GM12891 (cell line): ENCODE results near the gene SPACA4.
"Not testable (repeated sequence)": the region's sequence is repeated elsewhere in the genome, so short reads cannot be mapped to it uniquely, and the experiment has no call there.

Experiments
- DNase-seq: peaks from one replicate; pipeline ENCODE4 v3.0.0; 2011; ENCODE audit warnings: low spot score; ENCODE audit not compliant: insufficient read length
- FAIRE-seq: peaks from 2 replicates; lab custom pipeline; 2011; peaks lifted over from hg19 to GRCh38; lab: Jason Lieb, UNC
- PAX5 ChIP-seq: IDR thresholded peaks from 2 replicates; pipeline ENCODE4 v1.6.1; 2011; ENCODE audit warnings: low read length, moderate library complexity, mild to moderate bottlenecking; ENCODE audit not compliant: insufficient read depth, severe bottlenecking
- POLR2A ChIP-seq: IDR thresholded peaks from 2 replicates; pipeline ENCODE4 v1.6.1; 2011; ENCODE audit warnings: low read depth, low read length, control low read depth
- POLR2AphosphoS5 ChIP-seq: IDR thresholded peaks from 2 replicates; pipeline ENCODE4 v1.6.1; 2011; ENCODE audit warnings: low read depth, low read length, control low read depth
- POU2F2 ChIP-seq: IDR thresholded peaks from 2 replicates; pipeline ENCODE4 v1.6.1; 2011; ENCODE audit warnings: low read depth, mild to moderate bottlenecking, control low read depth, low read length, moderate library complexity
- SPI1 ChIP-seq: IDR thresholded peaks from 2 replicates; pipeline ENCODE4 v1.6.1; 2011; ENCODE audit warnings: low read depth, low read length, control low read depth
- TAF1 ChIP-seq: IDR thresholded peaks from 2 replicates; pipeline ENCODE4 v1.6.1; 2011; ENCODE audit warnings: low read depth, low read length, control low read depth

Gene SPACA4

DNA sequence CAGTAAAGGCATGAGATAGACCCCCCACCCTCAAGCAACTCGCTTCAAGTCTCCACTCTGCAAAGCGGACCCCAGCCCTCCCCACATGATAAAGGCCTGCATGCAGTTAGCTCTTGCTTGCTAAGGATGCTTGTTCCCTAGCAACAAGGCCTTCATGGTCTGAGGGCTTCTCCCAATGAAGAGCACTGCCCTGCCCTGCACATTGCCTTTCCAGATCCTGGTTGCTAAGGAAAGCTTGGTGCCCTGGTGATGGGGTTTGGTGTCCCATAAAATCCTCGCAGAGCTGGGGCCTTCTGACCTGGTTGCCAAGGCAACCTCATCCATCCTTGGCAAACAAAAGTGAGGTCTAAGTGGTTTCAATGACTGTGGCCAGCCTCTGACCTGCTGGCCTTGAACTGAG is 24.7 kb downstream of the SPACA4 start:
- DNase-seq (no peak), FAIRE-seq (no peak)
- TF ChIP-seq SPI1 (no peak), POU2F2 (no peak), PAX5 (no peak), TAF1 (no peak), POLR2A (no peak), POLR2AphosphoS5 (no peak; the same call in 1 of the 2 replicates)

- not testable (repeated sequence) for DNase-seq, FAIRE-seq
Observed at GRCh38 chr19:48632286-48632685, 25.7 kb downstream of the SPACA4 start.

GRCh38 chr19:48632692-48633147 is 26.2 kb downstream of the SPACA4 start:
- TF ChIP-seq POLR2AphosphoS5 (no peak), TAF1 (no peak), SPI1 (no peak), POU2F2 (no peak), PAX5 (no peak), POLR2A (no peak)
- DNase-seq (no peak), FAIRE-seq (no peak)

DNA sequence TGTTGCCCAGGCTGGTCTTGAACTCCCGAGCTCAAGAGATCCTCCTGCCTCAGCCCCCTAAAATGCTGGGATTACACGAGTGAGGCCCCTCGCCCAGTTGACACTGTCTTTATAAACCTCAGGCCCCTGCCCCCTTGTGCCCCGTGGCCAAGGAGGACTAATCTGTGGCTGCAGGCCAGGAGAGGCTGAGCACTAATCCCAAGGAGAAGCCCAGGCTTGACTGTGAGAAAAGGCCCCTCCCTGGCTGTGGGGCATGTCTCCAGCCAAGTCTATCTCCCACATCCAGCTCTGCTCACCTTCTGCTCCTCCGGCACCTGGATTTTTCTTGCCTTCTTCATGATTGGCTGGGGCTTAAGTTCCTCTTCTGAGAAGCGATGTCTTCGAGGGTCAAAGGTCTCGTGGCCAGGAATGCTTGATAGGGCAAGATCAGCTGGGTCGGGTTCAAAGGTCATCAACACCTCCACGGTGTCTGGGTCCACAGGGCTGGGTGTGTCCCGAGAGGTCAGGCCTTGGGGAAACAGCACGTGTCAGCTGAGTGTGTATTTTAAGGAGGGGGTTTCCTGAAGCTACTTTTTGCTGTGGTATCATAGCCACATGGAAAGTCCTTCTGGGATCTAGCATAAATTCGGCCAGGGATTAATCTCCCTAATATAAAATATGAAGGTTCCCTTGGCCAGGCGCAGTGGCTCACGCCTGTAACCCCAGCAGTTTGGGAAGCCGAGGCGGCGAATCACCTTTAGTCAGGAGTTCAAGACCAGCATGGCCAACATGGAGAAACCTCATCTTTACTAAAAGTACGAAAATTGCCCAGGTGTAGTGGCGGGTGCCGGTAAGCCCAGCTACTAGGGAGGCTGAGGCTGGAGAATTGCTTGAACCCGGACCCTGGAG is 26.9 kb downstream of the SPACA4 start:
- DNase-seq (no peak), FAIRE-seq (no peak)
- TF ChIP-seq PAX5 (no peak), POLR2AphosphoS5 (no peak; the same call in 1 of the 2 replicates), POU2F2 (no peak), POLR2A (peak; percentile 12; the same call in 1 of the 2 replicates), SPI1 (no peak), TAF1 (no peak)

DNA sequence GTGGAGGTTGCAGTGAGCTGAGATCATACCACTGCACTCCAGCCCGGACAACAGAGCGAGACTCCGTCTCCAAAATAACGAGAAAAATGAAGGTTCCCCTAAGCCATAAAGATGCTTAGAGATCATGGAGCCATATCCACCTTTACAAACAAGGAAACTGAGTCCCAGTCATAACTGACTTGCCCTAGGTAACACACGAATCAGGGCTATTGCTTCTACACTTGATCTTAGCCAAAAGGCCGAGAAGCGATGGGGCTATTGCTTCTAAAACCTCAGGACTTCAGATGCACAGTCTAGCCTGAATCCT is 27.4 kb downstream of the SPACA4 start:
- DNase-seq: no peak
- no peak for TF ChIP-seq POLR2A
- no peak for TF ChIP-seq SPI1
- no peak for TF ChIP-seq TAF1
- no peak for TF ChIP-seq PAX5
- no peak for TF ChIP-seq POU2F2
- TF ChIP-seq POLR2AphosphoS5: no peak; the same call in 1 of the 2 replicates
- no peak for FAIRE-seq

DNA sequence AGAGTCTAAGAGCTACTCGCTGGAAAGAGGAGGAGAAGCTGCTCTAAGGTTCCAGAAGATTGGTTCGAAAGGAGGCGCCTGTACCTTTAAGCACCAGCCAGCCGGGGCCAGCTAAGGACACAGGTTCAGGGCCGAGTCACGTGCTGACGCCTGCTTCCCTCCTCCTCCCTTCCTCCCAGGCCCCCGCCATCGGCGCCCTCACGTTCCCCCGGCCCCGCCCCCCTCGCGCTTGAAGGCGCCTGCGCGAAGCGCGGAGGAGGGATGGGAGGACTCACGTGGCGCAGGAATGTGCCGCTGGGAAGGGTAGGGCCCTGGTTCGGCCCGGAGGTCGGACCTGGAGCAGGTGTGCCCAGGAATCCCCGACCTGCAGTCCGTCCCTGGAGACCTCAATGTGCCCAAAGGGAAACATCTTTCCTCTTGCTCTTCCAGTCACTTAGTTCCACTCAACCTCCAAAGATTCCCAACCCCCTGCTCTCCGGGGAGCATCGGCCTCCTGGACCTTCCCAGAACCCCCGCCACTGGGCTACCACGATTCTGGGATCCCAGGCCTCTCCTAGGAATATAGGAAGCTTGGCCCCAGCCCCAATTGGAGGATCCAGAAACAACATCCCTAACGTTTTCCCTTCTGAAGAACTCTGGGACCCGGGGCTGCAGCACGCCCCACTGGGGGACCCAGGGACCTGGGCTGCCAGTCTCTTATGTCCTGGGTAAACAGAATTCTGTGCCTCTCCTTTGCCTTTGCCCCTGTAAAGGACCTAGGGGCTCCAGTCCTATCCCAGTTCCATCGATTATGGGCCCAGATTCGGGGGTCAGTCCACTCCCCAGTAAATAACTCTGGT is 28.1 kb downstream of the SPACA4 start:
- peak; percentile 76 for DNase-seq
- no peak for TF ChIP-seq POU2F2
- TF ChIP-seq SPI1: no peak; the same call in 1 of the 2 replicates
- TF ChIP-seq PAX5: peak; percentile 44
- FAIRE-seq: peak; percentile 94

DNA sequence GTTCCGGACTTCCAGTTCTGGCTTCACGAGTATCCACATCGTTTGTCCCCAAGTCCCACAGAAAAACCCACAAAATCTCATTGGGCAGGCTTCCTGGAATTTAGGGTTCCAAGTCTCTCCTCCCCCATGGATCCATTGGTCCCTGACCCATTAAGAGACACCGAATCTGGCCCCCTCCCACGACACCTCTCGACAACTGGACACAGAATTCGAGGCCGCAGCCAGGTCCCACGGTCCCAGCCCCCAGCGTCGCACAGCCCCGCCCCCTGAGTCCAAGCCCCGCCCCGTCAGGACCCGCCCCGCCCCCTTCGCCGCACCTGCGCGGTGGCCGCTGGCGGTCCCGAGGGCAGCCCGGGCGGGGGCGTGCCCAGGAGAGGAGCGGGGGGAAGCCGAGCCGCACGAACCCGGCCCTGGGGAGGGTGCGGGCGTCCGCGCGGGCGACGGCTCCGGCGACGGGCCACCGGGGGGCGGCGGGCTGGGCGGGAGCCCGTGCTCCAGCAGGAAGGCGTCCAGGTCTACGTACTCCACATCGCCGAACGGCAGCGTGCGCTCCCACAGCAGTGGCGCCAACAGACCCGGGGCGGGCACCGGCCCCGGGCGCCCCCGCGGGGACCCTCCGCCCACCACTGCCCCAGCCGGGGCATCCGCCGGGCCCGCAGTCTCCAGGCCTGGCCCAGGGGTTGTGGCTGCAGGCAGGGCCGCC is 28.9 kb downstream of the SPACA4 start:
- TF ChIP-seq SPI1 (no peak), TAF1 (no peak), POU2F2 (no peak), PAX5 (no peak), POLR2AphosphoS5 (0 out of 2 replicates have a peak, but pooled peaks have one; percentile 34)
- DNase-seq (peak; percentile 79), FAIRE-seq (peak; percentile 58)

DNA sequence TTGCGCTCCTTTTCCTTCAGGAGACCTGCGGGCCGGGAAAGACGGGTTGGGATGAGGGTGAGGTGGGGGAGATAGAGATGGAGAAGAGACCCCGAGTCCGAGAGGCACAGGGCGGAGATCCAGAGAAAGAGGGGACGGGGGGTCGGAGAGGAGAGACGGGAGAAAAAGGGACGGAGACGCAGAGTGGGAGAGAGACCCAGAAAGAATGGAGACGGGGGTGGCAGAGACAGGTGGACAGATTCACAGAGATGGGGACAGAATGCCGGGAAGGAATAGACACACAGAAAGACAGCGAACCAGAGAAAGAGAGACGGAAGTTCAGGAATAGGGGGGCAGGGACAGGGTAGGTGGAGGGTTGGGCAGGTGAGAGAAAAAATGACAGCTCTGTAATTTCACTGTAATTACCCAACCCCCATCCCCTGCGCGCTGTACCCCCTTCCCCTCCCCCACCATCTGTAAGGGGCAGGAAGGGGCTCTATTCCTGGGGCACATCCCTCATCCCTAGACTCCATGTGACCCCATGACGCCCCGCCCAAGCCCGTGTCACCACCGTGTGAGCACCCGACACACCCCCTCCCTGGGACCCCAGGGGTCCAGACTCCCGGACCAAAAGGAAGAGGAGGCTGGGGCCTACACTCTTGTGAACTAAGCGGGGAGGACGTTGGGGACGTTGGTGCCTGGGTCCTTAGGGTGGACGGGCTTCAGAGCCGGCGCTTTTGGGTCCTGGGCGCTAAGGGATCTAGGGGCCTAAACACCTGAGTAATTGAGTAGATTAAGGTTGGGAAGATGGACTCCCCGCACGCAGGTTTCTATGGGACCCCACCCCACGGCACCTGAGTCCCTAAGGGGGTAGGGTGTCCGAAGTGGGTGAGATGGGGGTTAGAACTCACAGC is 29.7 kb downstream of the SPACA4 start:
- TF ChIP-seq POU2F2: no peak
- TF ChIP-seq SPI1: no peak
- no peak for TF ChIP-seq POLR2AphosphoS5
- TF ChIP-seq TAF1: no peak
- no peak for TF ChIP-seq PAX5
- TF ChIP-seq POLR2A: no peak
- FAIRE-seq (no peak), DNase-seq (no peak)
